Stimulated activated CD8-positive, alpha-beta memory T cell treated with anti-CD3 and anti-CD28 coated beads, Interleukin-12 subunit alpha, Interleukin-12 subunit beta, amount 100 ng/mL, for 1 hour (primary cell): ENCODE data around the gene CARS1.
A peak's percentile ranks its signal among the peaks of the same experiment; 100 is the strongest.

Experiments
- DNase-seq: peaks from one replicate; pipeline ENCODE4 v3.0.0-alpha.2; 2020; ENCODE audit warnings: low read depth

Gene CARS1

GRCh38 chr11:3008746-3009336 lies 48.4 kb downstream of the CARS1 start:
- no peak for DNase-seq

DNA sequence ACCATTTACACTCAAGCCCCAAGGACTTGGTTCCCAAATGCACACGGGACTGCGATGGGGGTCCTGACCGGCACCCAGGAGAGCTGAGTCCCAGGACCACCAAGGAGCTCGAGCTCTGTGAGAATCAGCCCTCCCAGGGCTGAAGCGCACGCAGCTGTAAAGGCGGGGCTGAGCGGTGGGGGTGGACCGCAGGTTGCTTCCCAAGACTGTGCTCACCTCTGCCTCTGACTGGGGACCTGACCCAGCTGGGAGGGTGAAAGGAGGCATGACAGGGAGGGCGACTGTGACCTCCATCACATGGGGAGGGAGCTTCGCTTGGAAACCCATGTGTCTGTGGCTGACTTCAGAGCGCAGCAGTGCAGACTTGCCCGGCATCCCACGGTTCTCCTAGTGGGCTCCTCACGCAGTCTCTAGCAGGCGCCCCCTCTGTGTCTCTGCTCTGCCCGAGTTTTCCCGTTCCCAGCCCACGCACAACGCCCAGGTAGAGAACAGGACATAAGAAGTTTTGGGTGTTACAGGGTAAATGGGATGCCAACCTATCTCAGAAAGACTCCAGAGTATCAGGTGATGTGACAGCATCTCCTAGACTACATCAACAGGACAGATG lies 49.7 kb downstream of the CARS1 start:
- no peak for DNase-seq

GRCh38 chr11:3006505-3007260 lies 50.5 kb downstream of the CARS1 start:
- DNase-seq, result peak; percentile 43

GRCh38 chr11:3004481-3004880 lies 52.7 kb downstream of the CARS1 start:
- DNase-seq, result no peak

DNA sequence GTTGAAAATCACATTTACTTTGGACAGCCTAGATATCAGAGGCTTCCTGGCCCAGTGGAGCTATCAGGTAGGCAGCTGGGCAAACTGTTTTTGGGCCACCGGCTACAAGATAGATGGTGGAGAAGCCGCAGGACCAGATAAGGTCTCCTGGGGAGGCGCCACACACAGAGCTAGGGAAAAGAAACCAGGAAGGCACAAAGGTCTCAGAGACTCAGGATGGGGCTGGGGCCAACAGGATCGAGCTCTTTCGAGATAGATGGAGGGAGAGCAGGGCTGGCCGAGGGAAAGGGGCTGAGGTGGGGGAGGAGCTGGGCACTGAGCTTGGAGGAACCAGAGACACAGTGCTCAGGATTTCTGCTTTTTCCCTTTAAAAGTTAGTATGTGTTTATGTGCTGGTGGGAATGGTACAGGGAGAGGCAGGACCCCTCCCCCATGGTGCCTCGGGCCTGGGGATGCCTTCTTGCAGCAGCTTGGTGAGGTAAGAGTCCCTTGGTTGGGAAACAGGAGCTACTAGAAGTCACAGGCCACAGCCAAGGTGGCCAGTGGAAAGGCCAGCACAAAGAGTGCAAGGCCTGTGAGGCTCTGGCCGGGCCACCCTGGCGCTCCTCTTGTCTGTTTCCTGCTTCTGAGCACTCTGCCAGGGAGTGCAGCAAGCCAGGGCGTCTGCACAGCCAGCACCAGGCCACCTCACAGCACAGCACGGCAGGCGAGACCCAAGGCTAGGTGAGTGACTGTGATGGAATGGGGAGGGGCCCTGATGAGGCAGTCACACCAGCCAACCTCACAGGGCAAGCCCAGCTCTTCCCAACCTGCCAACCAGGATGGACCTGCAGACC lies 53.6 kb downstream of the CARS1 start:
- no peak for DNase-seq

GRCh38 chr11:3002871-3003270 lies 54.4 kb downstream of the CARS1 start:
- DNase-seq, result no peak

DNA sequence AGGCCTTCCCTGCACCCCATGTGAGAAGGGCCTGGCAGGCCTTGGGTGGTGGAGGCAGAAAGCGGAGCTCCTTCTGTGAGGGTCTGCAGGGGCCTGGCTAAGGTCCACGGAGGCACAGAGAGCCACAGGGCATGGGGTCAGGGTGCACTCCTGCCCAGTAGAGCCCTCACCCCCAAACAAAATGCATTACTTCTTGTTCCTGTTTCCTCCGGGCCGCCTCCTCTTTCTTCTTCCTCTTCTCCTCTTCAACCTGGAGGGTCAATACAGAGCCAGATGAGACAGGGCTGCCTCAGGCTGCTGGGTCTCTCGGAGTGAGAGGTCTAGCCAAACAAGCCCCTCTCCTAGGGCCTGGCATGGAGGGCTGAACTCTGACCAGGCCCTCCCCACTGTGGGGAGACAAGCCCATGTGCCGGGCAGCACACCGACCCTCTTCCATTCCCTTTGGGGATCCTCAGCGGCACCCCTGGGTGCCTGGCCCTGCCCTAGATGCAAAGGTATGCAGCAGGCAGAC lies 54.8 kb downstream of the CARS1 start:
- DNase-seq, result no peak

- no peak for DNase-seq
Observed at GRCh38 chr11:3001496-3001895, 55.7 kb downstream of the CARS1 start.

DNA sequence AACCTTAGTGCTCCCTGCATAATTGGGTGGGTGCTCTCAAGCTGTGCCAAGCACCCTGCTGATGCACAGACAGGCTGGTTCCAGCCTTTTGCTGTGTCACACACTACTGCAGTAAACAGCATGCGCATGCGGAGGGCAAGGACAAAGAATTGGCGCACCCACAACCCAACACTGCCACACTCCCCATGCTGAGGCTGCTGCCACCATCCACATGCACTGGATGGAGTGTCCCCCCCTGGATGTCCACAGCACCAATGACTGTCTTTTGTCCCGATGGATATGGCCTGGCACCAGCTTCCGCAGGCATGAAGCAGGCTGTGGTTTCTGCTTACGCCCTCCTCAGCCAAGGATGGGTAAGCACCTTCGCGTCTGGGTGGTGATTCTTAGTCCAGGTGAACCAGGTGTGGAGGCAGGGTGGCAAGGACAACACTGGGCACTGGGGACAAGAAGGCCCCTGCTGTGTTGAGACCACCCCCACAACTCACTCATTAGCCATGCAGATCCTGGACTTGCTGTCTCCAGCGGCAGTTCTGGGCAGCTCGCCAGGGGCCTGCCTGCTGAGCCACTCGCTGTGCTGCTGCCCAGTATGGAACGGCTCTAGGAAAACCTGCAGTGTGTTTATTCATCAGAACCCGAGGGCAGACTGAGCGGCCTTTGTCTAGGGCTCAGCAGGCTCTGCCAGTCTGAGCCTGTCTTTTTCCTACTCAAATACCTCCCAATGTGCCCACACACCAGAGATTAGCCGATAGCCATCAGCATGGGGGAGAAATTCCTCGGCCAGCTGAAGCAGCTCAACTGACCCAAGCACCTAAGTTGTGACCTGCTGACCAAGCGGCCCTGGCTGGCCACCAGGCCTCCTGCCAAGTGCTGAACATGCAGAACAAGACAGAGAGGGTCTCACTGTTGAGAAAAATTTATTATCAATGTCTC lies 56.9 kb downstream of the CARS1 start:
- DNase-seq, result no peak

- no peak for DNase-seq
Observed at GRCh38 chr11:2999464-2999998, 57.7 kb downstream of the CARS1 start.

GRCh38 chr11:2998073-2998850 lies 59.0 kb downstream of the CARS1 start:
- DNase-seq, result no peak

DNA sequence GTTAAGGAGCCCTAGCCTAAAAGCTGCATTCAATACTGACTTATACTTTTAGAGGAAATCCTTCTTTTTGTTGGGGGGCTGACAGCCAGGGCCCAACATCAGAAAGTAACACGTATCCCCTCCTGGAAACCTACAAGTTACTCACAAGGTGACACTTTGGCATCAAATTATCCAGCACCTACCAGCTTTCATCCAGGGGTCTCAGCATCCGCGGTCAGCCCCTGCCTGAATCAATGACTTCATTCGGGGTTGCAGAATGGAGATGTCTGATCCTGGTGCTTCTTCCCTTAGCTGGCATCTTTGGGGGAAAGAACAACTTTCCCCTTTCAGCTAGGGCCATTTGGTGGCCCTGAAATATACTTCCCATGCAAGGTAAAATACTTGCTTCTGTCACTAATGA lies 59.8 kb downstream of the CARS1 start:
- no peak for DNase-seq

DNA sequence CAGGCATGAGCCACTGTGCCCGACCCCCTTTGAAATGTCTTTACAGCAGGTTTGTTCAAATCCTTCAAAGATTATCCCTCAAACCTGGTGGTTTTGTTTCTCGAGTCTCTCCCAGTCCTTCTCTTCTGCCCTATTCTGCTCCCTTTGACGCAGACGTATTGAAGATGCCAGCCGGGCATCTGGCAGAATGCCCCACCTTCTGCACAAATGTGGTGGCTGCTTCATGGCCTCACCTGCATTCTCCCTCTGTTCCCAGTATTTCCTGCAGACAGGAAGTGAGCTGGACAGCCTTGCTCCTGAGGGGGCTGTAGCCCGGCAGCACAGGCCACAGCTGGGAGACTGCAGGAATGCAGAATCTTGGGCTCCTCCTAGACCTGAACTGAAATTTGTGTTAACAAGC lies 60.2 kb downstream of the CARS1 start:
- no peak for DNase-seq

GRCh38 chr11:2995893-2996554 lies 61.2 kb downstream of the CARS1 start:
- DNase-seq, result no peak

DNA sequence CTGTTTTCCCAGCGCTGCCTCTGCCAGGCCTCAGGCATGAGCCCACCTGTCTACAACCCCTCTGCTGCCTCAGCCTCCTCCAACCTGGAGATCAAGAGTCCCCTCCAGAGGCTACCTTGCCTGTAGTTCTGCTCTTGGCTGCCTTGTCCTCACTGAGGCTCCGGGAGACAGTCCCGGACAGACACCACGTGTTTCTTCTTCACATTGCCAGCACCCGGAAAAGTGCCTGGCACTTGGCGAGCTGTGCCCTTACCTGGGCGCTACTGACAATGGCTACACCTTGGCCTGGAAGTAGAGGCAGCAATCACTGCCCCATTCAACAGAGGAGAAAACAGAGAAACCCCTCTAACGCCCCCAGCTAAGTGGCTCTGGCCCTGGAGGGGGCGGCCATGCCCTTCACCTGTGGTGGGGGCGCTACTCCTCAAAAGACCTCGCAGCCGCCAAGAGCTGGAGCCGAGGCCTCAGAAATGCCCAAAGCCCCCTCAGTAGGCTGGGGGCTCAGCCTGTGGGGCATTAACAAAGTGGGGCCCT lies 62.1 kb downstream of the CARS1 start:
- DNase-seq, result no peak

DNA sequence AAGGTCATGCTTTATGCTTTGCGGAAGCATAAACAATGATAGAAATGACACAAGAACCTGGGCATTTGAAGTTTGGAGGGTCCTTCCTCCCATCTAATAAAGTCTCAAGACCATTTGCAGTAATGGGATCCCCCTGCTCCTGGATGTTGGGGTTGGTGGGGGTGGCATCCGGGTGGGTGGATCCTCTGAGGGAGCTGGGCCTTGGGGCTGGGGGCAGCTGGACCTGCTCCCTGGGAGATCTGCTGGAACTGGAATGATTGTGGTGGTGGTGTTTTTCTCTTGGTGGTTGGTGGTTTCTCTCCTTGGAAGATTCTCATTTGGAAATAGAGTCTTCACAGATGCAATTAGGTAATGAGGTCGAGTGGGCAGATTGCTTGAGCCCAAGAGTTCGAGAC lies 62.9 kb downstream of the CARS1 start:
- DNase-seq, result no peak

DNA sequence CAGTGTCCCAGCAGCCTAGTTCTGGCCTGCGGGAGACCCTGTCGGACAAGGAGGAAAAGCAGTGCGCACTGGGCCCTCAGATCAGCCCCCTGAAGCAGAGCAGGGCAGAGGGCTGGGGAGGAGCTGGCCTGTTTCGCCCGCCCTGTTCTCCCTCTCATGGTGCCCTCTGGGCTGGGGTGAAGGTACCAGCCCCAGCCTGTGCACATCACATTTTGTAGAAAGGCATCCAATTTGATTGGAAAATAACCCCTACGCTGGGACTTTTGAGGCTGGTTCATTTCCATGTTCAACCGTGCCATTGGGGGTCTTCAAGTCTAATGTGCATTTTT lies 64.3 kb downstream of the CARS1 start:
- DNase-seq, result no peak

- DNase-seq, result peak; percentile 94
Observed at GRCh38 chr11:2992234-2992996, 64.8 kb downstream of the CARS1 start, which contains the start of gene NAP1L4. TSS of gene NAP1L4 (minus strand) at chr11:2992329. CDS start at chr11:2979220, 13,109 bp downstream.
